ENCODE data around the gene C1orf198.

Gene C1orf198

GRCh38 chr1:230808281-230808872 is 59.9 kb downstream of the C1orf198 start:
- no peak for DNase-seq (ENCODE audit: low read depth)

- DNase-seq (ENCODE audit: low read depth), result no peak
These were observed 60.6 kb downstream of the C1orf198 start for GRCh38 chr1:230807561-230808280.

GRCh38 chr1:230807029-230807428 is 61.3 kb downstream of the C1orf198 start:
- DNase-seq (ENCODE audit: low read depth), result no peak

- no peak for DNase-seq (ENCODE audit: low read depth)
These were observed 61.8 kb downstream of the C1orf198 start for GRCh38 chr1:230806552-230806951.

- no peak for DNase-seq (ENCODE audit: low read depth)
These were observed 63.9 kb downstream of the C1orf198 start for GRCh38 chr1:230804396-230804795.

- DNase-seq (ENCODE audit: low read depth), result no peak
These were observed 67.2 kb downstream of the C1orf198 start for GRCh38 chr1:230800891-230801840.

- DNase-seq (ENCODE audit: low read depth), result no peak
These were observed 69.8 kb downstream of the C1orf198 start for GRCh38 chr1:230798491-230798890.

- no peak for DNase-seq (ENCODE audit: low read depth)
These were observed 70.4 kb downstream of the C1orf198 start for GRCh38 chr1:230797942-230798365.

- DNase-seq (ENCODE audit: low read depth), result no peak
These were observed 70.9 kb downstream of the C1orf198 start for GRCh38 chr1:230797376-230797920.

- no peak for DNase-seq (ENCODE audit: low read depth)
These were observed 71.7 kb downstream of the C1orf198 start for GRCh38 chr1:230796626-230797025.

GRCh38 chr1:230794871-230795605 is 73.3 kb downstream of the C1orf198 start:
- no peak for DNase-seq (ENCODE audit: low read depth)

- no peak for DNase-seq (ENCODE audit: low read depth)
These were observed 73.9 kb downstream of the C1orf198 start for GRCh38 chr1:230794431-230794830.

GRCh38 chr1:230793463-230793745 is 74.9 kb downstream of the C1orf198 start:
- DNase-seq (ENCODE audit: low read depth), result no peak

- no peak for DNase-seq (ENCODE audit: low read depth)
These were observed 75.4 kb downstream of the C1orf198 start for GRCh38 chr1:230792691-230793462.

- no peak for DNase-seq (ENCODE audit: low read depth)
These were observed 76.2 kb downstream of the C1orf198 start for GRCh38 chr1:230791986-230792564.

GRCh38 chr1:230790026-230790425 is 78.3 kb downstream of the C1orf198 start:
- DNase-seq (ENCODE audit: low read depth), result no peak

GRCh38 chr1:230788561-230789275 is 79.6 kb downstream of the C1orf198 start:
- DNase-seq (ENCODE audit: low read depth), result no peak

- no peak for DNase-seq (ENCODE audit: low read depth)
These were observed 80.8 kb downstream of the C1orf198 start for GRCh38 chr1:230787471-230787870.

Measured in activated T-cell treated with anti-CD3 and anti-CD28 coated beads for 24 hours (primary cell).